ENCODE results near the gene GLCCI1. TPM values are rescaled to one million over a fixed set of nuclear protein-coding genes. Genes with fewer than 3 reads are reported as not detected.

GLCCI1 gene
- total RNA-seq, 1 experiment from 2014 or later = 12.9 TPM

DNA sequence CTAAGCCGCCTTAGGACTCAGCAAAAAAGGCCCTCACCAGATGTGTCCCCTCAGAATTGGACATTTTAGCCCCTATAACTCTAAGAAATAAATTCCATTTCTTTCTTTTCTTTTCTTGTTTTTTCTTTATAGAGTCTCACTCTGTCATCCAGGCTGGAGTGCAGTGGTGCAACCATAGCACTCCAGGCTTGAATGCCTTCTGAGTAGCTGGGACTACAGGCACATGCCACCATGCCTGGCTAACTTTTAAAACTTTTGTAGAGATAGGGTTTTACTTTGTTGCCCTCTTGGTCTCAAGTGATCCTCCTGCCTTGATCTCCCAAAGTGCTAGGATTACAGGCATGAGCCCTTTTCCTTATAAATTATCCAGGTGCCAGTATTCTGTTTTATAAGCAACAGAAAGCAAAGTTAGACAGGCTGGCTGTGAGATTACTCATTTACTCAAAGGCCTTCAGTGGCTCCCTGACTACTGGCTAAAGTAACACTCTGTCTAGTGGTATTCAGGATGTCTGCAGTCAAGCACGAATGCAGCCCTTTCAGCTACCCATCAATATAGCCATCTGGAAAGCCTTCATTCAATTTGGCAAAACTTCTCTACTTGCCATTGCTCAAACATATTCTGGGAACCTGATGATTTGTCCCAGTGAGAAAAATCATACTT, 164.7 kb downstream of the GLCCI1 start:
- no TSS peak for BruUV-seq (replicated peaks)
- no peaks in the 10 kb centered on the region for H3K27me3 Mint-ChIP-seq (ENCODE audit: unreplicated experiment)
- TF ChIP-seq, protein P1, sequence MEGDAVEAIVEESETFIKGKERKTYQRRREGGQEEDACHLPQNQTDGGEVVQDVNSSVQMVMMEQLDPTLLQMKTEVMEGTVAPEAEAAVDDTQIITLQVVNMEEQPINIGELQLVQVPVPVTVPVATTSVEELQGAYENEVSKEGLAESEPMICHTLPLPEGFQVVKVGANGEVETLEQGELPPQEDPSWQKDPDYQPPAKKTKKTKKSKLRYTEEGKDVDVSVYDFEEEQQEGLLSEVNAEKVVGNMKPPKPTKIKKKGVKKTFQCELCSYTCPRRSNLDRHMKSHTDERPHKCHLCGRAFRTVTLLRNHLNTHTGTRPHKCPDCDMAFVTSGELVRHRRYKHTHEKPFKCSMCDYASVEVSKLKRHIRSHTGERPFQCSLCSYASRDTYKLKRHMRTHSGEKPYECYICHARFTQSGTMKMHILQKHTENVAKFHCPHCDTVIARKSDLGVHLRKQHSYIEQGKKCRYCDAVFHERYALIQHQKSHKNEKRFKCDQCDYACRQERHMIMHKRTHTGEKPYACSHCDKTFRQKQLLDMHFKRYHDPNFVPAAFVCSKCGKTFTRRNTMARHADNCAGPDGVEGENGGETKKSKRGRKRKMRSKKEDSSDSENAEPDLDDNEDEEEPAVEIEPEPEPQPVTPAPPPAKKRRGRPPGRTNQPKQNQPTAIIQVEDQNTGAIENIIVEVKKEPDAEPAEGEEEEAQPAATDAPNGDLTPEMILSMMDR (IDR thresholded peaks at IDR 0.05; ENCODE audit: unreplicated experiment) = no peak

GRCh38 chr7:8134089-8134733, 165.6 kb downstream of the GLCCI1 start:
- H3K27ac Mint-ChIP-seq (ENCODE audit: unreplicated experiment) = no peak overlapping the region
- intact Hi-C loops (cut with micrococcal nuclease; ENCODE audit: unreplicated experiment) = no loop called here
- H3K9me3 Mint-ChIP-seq (ENCODE audit: low read depth, unreplicated experiment) = no peaks in the 10 kb centered on the region
- TF ChIP-seq, protein P1 (IDR thresholded peaks at IDR 0.05; ENCODE audit: unreplicated experiment) = no peak
- BruUV-seq (replicated peaks) = no TSS peak
- no peaks in the 10 kb centered on the region for H3K27me3 Mint-ChIP-seq (ENCODE audit: unreplicated experiment)
- no peaks in the 10 kb centered on the region for H3K4me1 Mint-ChIP-seq (ENCODE audit: low read depth, unreplicated experiment)
- no peaks in the 10 kb centered on the region for H3K36me3 Mint-ChIP-seq (ENCODE audit: insufficient read depth, unreplicated experiment)
- CTCF ChIA-PET = no interaction called here
- DNase-seq = no peak
- H3K4me3 Mint-ChIP-seq (ENCODE audit: low read depth, unreplicated experiment) = no peak overlapping the region

More for the DNA sequence above, 164.7 kb downstream of the GLCCI1 start:
- H3K36me3 Mint-ChIP-seq (ENCODE audit: insufficient read depth, unreplicated experiment) = no peaks in the 10 kb centered on the region
- H3K27ac Mint-ChIP-seq (ENCODE audit: unreplicated experiment) = no peak overlapping the region
- no peaks in the 10 kb centered on the region for H3K9me3 Mint-ChIP-seq (ENCODE audit: low read depth, unreplicated experiment)
- intact Hi-C loops (cut with micrococcal nuclease; ENCODE audit: unreplicated experiment) = no loop called here
- H3K4me1 Mint-ChIP-seq (ENCODE audit: low read depth, unreplicated experiment) = no peaks in the 10 kb centered on the region
- DNase-seq = no peak
- H3K4me3 Mint-ChIP-seq (ENCODE audit: low read depth, unreplicated experiment) = no peak overlapping the region
- CTCF ChIA-PET = interaction anchor here (0.7 kb wide), 1 partner anchor 233 kb away, joined by 4 read pairs; no protein-coding TSS in a partner anchor

DNA sequence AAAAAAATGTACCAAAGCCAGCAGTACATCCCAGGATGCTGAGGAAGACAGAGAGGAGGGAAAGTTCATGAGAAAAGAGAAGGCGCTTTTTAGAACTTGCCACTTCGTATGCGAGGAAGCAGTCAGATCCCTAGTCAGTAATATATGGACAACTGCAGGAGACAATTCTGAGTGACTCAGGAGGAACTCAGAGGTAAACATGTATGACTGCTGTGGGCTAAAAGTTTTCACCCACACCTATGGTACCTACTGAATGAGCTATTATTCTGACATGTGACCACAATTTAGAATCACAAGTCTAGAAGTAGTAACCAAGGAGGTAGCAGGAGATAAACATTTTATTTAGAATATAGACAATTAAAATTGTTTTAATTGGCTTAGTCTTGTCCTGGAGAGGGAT, 166.8 kb downstream of the GLCCI1 start:
- no peak for DNase-seq
- Mint-ChIP-seq H3K36me3 (ENCODE audit: insufficient read depth, unreplicated experiment) (no peaks in the 10 kb centered on the region), H3K27ac (ENCODE audit: unreplicated experiment) (no peak overlapping the region), H3K27me3 (ENCODE audit: unreplicated experiment) (no peaks in the 10 kb centered on the region), H3K4me3 (ENCODE audit: low read depth, unreplicated experiment) (no peak overlapping the region), H3K9me3 (ENCODE audit: low read depth, unreplicated experiment) (no peaks in the 10 kb centered on the region), H3K4me1 (ENCODE audit: low read depth, unreplicated experiment) (no peaks in the 10 kb centered on the region)
- TF ChIP-seq, protein P1 (IDR thresholded peaks at IDR 0.05; ENCODE audit: unreplicated experiment) = no peak
- intact Hi-C loops (cut with micrococcal nuclease; ENCODE audit: unreplicated experiment) = no loop called here
- CTCF ChIA-PET = no interaction called here
- no TSS peak for BruUV-seq (replicated peaks)

- Mint-ChIP-seq H3K4me1 (ENCODE audit: low read depth, unreplicated experiment) (no peaks in the 10 kb centered on the region), H3K27ac (ENCODE audit: unreplicated experiment) (no peak overlapping the region), H3K27me3 (ENCODE audit: unreplicated experiment) (no peaks in the 10 kb centered on the region), H3K36me3 (ENCODE audit: insufficient read depth, unreplicated experiment) (no peaks in the 10 kb centered on the region), H3K4me3 (ENCODE audit: low read depth, unreplicated experiment) (no peak overlapping the region), H3K9me3 (ENCODE audit: low read depth, unreplicated experiment) (no peaks in the 10 kb centered on the region)
- intact Hi-C loops (cut with micrococcal nuclease; ENCODE audit: unreplicated experiment) = no loop called here
- TF ChIP-seq, protein P1 (IDR thresholded peaks at IDR 0.05; ENCODE audit: unreplicated experiment) = no peak
- BruUV-seq (replicated peaks) = no TSS peak
- CTCF ChIA-PET = no interaction called here
- no peak for DNase-seq
These were observed 167.6 kb downstream of the GLCCI1 start for GRCh38 chr7:8136051-8136730.

Measured in Calu3 (cell line).